Measurements from ENCODE around the gene CYP2W1. TPM values are rescaled to one million over a fixed set of nuclear protein-coding genes. Genes with fewer than 3 reads are reported as not detected.

Gene CYP2W1
- total RNA-seq, 4 donors from 2014 or later: 11.7 to 31.6 (median 19.3) TPM

GRCh38 chr7:1015196-1016121 is 32.5 kb downstream of the CYP2W1 start:
- intact Hi-C loops (cut with DNase I; ENCODE audit: low total_unique reads): no loop called here
- DNase-seq (ENCODE audit: low spot score in 2 of 2): no peak
- 76 to 77% methylated on average over 10 to 22 of the region's 28 CpGs for WGBS, 2 donors
- H3K4me3 ChIP-seq (ENCODE audit: low read depth, poor library complexity, severe bottlenecking): no peak overlapping the region
- TF ChIP-seq, protein P1, sequence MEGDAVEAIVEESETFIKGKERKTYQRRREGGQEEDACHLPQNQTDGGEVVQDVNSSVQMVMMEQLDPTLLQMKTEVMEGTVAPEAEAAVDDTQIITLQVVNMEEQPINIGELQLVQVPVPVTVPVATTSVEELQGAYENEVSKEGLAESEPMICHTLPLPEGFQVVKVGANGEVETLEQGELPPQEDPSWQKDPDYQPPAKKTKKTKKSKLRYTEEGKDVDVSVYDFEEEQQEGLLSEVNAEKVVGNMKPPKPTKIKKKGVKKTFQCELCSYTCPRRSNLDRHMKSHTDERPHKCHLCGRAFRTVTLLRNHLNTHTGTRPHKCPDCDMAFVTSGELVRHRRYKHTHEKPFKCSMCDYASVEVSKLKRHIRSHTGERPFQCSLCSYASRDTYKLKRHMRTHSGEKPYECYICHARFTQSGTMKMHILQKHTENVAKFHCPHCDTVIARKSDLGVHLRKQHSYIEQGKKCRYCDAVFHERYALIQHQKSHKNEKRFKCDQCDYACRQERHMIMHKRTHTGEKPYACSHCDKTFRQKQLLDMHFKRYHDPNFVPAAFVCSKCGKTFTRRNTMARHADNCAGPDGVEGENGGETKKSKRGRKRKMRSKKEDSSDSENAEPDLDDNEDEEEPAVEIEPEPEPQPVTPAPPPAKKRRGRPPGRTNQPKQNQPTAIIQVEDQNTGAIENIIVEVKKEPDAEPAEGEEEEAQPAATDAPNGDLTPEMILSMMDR (IDR thresholded peaks at IDR 0.05): no peak
- no peak for TF ChIP-seq POLR2A (IDR thresholded peaks at IDR 0.05)

DNA sequence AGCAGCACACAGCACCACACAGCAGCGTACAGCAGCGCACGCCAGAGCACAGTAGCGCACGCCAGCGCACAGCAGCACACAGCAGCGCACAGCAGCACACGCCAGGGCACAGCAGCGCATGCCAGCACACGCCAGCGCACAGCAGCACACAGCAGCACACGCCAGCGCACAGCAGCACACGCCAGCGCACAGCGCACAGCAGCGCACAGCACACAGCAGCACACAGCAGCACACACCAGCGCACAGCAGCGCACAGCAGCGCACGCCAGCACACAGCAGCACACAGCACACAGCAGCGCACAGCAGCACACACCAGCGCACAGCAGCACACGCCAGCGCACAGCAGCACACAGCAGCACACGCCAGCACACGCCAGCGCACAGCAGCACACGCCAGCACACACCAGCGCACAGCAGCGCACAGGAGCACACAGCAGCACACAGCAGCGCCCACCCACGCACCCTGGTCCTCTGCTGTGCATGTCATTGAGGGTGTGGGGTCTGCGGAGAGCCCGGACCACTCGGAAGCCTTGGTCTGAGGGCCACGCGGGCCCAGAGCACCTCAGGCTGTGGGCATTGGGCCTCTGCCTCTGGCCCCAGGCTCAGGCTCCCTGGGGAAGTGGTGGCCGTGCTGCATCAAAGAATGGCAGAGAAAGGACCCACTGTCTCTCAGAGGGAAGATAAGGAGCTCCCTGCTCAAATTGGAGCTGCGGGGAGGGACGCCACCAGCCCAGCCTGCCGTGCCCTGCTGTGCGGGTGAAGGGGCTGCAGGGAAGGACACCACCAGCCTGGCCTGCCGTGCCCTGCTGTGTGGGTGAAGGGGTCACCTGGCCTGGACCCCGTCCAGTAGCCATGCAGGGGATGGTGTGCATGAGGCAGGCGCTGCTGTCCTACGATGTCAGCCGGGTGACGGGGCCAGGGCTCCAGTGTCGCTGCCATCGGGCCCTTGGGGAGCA is 33.9 kb downstream of the CYP2W1 start:
- intact Hi-C loops (cut with DNase I; ENCODE audit: low total_unique reads): no loop called here
- H3K4me3 ChIP-seq (ENCODE audit: low read depth, poor library complexity, severe bottlenecking): no peak overlapping the region
- no peak for DNase-seq (ENCODE audit: low spot score in 2 of 2)
- TF ChIP-seq POLR2A (IDR thresholded peaks at IDR 0.05): no peak
- TF ChIP-seq, protein P1 (IDR thresholded peaks at IDR 0.05): no peak
- WGBS, 2 donors: 91 to 93% methylated on average over 32 to 43 of the region's 51 CpGs

GRCh38 chr7:1017586-1018333 is 34.8 kb downstream of the CYP2W1 start:
- no peak overlapping the region for H3K4me3 ChIP-seq (ENCODE audit: low read depth, poor library complexity, severe bottlenecking)
- TF ChIP-seq POLR2A (IDR thresholded peaks at IDR 0.05): no peak
- TF ChIP-seq, protein P1 (IDR thresholded peaks at IDR 0.05): no peak
- intact Hi-C loops (cut with DNase I; ENCODE audit: low total_unique reads): no loop called here
- 94 to 95% methylated on average over 34 of the region's 34 CpGs for WGBS, 2 donors
- DNase-seq (ENCODE audit: low spot score in 2 of 2): no peak

- intact Hi-C loops (cut with DNase I; ENCODE audit: low total_unique reads): no loop called here
- 91% methylated on average over 13 of the region's 13 CpGs for WGBS, 2 donors
- H3K4me3 ChIP-seq (ENCODE audit: low read depth, poor library complexity, severe bottlenecking): no peak overlapping the region
- no peak for DNase-seq (ENCODE audit: low spot score in 2 of 2)
- no peak for TF ChIP-seq POLR2A (IDR thresholded peaks at IDR 0.05)
These were observed 35.3 kb downstream of the CYP2W1 start for GRCh38 chr7:1018334-1018695.

GRCh38 chr7:1019255-1019785 is 36.3 kb downstream of the CYP2W1 start:
- 85 to 88% methylated on average over 9 of the region's 14 CpGs for WGBS, 2 donors
- H3K4me3 ChIP-seq (ENCODE audit: low read depth, poor library complexity, severe bottlenecking): no peak overlapping the region
- no peak for DNase-seq (ENCODE audit: low spot score in 2 of 2)
- TF ChIP-seq POLR2A (IDR thresholded peaks at IDR 0.05): no peak
- TF ChIP-seq, protein P1 (IDR thresholded peaks at IDR 0.05): no peak
- intact Hi-C loops (cut with DNase I; ENCODE audit: low total_unique reads): no loop called here
